ENCODE measurements around the gene MDFI.

GRCh38 chr6:41675992-41676391 is 37.7 kb downstream of the MDFI start:
- no peak for TF ChIP-seq CTCF (IDR thresholded peaks at IDR 0.05)
- no peak for TF ChIP-seq EZH2 (IDR thresholded peaks at IDR 0.05)
- TF ChIP-seq EZH2phosphoT487 (IDR thresholded peaks at IDR 0.05) = no peak

Measured in neural progenitor cell (in vitro differentiated cells).